COLO829 (cell line): Measurements from ENCODE around the gene PLOD1.
"Not testable (repeated sequence)": the region's sequence is repeated elsewhere in the genome, so short reads cannot be mapped to it uniquely, and the experiment has no call there.

ENCODE experiments used
- DNase-seq: peaks from one replicate; pipeline ENCODE4 v3.0.0; 2012; ENCODE audit warnings: low spot score

PLOD1 gene

DNA sequence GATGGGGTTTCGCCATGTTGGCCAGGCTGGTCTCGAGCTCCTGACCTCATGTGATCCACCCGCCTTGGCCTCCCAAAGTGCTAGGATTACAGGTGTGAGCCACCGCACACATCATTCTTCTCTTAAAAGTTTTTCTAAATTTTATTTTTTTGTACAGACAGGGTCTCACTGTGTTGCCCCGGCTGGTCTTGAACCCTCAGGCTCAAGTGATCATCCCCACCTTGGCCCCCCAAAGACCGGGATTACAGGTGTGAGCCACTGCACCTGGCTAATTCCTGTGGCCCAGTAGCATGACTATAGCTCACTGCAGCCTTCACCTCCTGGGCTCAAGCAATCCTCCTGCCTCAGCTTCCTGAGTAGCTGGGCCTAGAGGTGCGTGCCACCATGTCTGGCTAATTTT is 5.3 kb downstream of the PLOD1 start:
- not testable (repeated sequence) for DNase-seq

DNA sequence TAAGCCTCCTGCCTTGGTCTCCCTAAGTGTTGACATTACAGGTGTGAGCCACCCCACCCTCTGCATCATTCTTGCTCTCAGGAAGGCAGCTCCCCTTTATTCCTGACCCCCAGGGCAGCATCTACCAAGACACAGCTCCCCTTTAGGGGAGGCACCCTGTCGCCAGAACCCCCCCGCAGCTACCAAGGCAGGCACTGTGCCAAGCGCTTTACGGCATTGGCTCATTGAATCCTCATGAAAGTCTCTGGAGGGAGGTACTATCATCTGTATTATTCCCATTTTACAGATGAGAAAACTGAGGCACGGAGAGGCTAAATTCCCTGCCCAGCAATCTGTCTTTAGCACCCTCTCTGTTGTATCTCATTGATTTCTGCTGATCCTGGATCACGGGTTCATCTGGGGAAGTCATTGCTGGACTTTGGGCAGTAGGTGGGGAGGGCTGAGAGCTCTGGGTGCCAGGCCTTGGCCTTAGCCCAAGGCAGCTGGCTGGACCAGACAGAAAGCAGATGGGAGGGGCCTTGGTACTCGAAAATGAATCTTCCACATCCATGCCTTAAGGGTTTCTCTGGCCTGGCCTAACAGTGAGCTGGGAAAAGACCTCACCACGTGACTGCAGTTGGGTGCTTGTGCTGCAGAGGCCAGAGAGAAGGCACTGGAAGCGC is 5.9 kb downstream of the PLOD1 start:
- DNase-seq: peak; percentile 81

DNA sequence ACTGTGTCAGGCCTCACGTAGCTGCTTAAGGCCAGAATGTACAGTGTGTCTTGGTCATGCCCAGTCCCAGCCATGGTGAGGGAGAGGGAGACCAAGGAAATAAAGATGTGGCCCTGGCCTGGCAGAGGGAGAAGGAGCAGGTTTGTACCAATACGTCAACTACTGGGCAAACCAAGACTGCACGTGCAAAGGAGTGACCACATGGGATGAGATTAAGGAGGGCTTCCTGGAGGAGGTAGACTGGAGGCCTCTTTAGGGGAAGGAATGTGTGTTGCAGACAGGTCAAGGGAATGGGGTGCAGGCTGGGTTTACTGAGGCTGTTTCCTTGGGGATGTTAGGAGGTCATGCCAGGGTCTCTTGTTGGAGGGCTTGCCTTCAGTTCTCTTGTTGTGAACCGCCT is 7.8 kb downstream of the PLOD1 start:
- DNase-seq: no peak

DNA sequence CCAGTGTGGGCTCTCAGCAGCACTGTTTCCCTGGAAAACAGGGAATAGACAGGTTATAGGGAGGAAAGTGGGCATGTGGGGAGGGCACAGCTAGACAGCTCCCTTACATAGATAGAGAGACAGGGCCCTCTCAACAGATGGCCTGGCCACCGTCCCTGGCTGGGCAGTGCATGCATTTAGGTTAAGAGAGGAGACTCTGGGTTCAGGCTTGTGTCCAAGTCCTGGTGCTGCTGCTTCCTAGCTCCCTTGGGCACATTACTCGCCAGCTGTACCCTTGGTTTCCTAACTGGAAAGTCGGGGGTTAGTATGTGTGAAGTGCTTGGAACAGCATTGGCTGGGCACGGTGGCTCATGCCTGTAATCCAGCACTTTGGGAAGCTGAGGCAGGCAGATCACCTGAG is 9.1 kb downstream of the PLOD1 start:
- no peak for DNase-seq

DNA sequence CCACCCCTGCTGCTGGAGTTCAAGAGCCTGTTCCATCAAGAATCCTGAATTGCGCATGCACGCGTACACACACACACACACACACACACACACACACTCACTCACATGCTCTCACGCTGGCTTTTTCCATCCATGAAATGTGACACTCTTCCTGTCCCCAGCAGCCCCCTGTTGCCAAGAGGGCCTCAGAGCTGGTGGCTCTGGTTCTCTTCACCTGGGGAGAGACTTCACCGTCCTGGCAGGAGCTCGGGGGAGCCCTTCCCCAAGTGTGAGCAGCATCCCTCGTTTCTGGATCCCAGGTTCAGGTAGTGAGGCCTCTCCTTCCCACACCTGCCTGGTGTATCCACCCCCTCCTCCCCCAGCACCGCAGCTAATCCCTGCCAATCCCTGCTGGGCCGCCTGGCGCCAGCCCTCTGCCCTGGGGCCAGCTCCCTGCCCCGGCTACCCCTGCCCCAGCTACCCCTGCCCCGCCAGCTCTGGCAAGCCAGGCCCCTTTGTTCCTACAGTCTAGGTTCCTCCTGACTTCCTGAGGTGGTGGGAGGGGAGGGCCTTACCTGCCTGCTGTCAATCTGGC is 9.9 kb downstream of the PLOD1 start:
- DNase-seq: no peak

DNA sequence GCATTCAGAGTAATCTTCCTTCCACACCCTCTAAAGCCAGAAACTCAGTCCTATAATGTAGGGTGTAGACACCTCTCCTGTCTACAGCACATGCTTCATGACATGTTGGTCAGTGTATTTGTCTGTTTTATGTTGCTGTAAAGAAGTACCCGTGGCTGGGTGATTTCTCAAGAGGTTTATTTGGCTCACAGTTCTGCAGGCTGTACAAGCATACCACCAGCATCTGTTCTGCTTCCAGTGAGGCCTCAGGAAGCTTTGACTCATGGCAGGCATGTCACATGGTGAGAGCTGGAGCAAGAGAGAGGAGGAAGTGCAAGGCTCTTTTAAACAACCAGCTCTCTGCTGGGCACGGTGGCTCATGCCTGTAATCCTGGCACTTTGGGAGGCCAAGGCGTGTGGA is 12.1 kb downstream of the PLOD1 start:
- no peak for DNase-seq

DNA sequence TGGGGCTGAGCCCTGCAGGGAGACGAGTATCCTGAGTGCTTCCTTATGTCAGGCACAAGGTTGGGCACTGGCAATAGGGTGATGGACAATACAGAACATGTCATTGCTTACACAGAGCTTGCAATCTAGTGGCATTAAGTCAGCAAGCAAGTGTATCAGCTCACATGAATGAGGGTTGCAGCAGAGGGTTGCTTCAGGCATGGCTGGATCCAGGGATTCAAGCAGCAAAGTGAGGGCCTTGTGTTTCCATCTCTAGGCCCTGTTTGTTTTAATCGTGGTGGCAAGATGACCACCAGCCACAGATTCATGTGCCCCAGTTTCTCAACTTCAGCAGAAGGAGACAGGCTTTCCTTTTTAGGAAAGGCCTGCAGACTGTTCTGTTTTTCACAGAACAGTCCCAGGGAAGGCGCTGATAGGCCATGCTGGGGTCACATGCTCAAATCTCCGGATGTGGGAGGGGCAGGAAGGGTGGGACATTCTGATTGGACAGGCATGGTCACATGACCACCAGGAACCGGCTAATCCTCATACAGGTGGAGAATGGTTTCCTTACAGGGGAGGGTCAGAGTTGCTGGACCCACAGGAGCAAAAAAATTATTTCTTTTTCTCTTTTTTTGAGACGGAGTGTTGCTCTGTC is 14.4 kb downstream of the PLOD1 start:
- peak; percentile 31 for DNase-seq

DNA sequence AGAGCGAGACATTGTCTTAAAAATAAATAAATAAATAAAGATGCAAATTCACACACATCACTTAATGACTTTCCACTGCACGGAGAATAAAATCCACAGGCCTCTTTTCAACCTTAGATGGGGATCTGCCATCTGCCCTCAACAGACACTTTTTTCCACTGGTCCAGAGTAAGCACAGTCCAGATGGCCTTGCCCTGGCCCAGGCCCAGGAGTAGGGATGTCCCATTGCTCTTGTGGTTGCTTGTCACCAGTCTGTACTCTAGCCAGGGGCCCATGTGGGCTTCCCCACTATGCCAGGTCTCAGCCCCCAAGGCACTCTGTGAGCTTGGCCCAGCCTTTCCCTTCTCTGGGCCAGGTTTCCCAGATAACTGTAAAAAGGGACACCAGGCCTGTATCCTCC is 17.4 kb downstream of the PLOD1 start:
- no peak for DNase-seq

DNA sequence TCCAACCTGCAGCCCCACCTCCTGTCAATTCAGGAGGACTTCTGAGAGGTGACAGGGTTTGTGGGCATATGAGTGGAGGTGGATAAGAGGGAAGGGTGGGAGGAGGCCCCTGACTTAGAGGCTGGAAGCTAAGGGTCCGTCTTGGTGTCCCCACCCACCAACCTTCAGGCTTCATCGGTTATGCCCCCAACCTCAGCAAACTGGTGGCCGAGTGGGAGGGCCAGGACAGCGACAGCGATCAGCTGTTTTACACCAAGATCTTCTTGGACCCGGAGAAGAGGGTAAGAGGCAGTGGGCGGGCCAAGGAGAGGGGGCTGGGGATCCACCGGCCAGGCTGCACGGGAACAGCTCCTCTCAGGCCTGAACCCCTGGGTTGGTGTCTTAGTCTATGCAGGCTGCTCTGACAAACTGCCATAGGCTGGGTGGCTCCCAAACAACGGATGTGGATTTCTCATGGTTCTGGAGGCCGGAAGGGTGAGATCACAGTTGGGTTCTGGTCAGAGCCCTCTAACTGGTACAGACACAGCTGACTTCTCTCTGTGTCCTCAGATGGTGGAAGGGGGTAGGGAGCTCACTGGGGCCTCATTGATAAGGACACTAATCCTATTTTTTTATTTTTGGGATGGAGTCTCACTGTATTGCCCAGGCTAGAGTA is 18.1 kb downstream of the PLOD1 start:
- DNase-seq: no peak

DNA sequence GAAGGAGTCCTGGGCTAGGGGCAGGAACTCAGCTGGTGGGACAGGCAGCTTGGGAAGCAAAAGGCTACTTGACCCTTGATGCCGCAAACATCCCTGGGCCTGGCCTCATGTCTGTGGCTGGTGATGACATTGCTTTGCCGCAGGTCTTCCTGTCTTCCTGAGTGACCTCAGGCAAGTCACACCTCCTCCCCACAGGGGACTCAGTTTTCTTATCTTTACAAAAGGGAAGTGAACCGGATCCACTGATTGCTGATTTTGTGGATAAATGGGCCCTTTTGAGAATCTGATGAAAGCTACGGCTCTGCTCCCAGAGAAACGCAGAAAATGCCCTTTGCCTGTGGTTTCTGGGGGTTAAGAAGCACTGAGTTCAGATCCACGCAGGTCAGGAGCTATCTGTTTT is 20.7 kb downstream of the PLOD1 start:
- no peak for DNase-seq

DNA sequence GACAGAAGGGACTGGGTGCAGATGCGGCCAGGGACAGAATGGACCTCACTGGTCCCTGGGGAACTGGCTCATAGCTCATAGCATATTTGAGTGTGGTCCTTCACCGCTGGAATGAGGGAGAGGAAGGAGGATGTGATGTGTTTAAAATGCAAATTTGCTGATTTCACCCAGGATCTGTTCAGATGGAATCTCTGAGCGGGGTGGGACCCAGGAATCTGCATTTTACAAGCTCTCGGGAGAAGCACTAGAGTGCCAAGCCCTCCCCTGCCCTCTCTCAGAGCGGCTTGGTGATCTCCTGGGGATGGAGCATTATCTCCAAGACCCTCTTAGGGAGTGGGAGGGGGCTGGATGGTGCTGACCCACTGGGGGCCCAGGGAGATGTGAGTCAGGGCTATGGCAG is 22.9 kb downstream of the PLOD1 start:
- DNase-seq: no peak

DNA sequence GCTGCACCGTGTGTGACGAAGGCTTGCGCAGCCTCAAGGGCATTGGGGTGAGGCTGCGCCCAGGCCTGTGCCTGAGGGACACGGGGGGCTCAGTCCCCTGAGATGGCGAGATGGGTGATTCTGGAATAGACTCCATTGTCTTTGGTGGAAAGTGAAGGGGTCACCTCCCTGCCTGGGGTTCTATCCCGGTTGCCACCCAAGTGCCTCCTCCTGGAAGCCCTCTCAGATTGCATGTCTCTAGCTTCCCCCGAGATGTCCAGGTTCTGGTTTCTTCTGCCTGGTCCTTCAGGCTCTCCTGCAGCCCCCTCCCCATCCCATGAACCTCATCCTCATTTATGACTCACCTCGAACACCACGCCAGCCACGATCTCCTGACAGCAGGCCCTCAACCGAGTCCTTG is 23.4 kb downstream of the PLOD1 start:
- no peak for DNase-seq

DNA sequence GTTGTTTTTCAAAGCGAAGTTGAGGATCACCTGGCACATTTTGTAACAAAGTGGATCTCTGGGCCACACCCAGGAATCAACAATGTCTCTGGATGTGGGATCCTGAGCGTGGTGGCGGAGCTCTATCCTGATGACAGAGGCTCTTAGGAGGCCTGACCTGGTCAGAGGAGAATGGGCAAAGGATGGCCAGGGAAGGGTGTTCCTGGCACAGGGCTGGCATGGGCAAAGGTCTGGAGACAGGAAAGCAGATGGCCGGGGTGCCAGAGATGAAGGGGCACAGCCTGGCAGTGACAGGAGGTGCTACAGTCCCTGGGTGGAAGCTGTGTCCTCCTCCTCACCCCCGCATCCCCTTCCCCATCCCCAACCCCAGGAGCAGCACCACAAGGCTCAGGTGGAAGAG is 25.8 kb downstream of the PLOD1 start:
- no peak for DNase-seq

DNA sequence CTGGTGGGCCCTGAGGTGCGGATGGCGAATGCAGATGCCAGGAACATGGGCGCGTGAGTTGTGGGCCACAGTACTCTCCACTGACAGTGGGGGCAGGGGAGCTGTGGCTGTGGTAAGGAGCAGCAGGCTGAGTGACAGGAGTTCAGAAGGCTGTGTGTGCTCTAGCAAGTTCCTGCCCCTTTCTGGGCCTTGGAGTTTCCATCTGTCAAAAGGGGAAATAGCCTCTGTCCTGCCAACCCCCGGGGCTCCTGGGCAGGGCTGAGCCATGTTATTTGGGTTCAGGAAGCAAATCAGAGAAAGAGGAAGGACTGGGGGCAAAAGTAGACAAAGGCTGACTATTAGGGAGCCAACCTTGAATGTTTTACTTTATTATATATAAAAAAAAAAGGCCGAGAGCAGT is 26.2 kb downstream of the PLOD1 start:
- no peak for DNase-seq

DNA sequence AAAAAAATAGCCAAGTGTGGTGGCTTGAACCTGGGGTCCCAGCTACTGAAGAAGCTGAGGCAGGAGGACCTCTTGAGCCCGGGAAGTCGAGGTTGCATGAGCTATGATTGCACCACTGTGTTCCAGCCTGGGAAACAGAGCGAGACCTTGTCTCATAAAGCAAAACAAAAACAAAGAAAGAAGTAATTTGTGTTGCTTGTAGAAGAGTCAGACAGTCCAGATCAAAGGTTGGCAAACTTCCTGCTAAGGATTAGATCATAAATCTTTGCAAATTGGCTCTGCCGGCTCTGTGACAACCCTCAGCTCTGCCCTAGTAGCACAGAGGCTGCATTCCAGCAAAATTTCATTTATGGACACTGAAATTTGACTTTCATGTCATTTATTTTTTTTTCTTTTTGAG is 26.7 kb downstream of the PLOD1 start:
- DNase-seq: peak; percentile 75

DNA sequence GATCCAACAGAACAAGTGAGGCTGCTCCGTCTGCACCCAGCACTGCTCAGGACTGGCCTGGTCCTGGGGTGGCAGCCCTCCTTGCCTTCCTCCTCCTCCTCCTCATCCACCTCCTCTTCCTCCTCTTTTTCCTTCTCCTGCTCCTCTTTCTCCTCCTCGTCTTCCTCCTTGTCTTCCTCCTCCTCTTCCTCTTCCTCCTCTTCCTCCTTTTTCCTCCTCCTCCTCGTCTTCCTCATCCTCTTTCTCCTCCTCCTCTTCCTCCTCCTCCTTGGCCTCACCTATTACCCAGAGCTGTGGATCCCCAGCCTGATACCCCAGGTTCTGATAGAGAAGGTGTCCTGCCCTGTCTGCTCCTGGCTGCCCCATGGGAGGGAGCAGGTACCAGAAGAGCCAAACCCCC is 29.1 kb downstream of the PLOD1 start:
- DNase-seq: no peak

DNA sequence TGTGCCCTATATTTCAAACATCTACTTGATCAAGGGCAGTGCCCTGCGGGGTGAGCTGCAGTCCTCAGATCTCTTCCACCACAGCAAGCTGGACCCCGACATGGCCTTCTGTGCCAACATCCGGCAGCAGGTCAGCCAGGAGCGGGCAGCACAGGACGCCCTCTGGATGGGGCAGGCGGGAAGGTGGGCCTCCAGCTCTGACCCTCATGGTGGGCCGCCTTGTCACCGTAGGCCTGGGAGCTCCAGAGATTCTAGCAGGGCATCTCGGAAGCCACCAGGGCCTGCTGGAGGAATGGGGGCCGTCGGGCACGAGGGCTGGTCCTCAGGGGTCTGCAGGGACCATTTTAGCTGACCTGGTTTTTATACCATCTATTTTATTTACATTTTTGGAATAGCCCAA is 30.1 kb downstream of the PLOD1 start:
- DNase-seq: no peak

DNA sequence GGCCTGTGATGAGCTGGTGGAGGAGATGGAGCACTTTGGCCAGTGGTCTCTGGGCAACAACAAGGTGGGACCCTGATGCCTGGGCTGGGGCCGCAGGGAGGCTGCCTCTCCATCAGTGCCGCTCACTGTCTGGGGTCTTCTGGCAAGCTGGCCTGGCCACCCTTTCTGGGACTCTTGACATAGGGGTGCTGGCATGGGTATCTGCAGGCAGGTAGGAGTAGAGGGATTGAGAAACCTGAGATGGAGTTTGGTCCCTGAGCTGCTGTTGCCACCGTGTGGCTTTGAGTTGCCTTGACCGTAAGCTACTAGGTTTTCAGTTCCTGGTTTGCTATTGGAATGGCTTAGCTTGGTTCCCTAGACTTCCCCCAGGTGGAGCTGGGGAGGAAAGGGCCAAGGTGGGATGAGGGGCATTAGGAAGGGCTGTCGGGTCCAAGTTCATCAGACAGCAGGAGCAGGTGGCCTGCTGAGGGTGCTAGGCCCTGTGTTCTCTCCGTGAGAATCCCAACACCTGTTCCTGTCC is 32.6 kb downstream of the PLOD1 start:
- no peak for DNase-seq

DNA sequence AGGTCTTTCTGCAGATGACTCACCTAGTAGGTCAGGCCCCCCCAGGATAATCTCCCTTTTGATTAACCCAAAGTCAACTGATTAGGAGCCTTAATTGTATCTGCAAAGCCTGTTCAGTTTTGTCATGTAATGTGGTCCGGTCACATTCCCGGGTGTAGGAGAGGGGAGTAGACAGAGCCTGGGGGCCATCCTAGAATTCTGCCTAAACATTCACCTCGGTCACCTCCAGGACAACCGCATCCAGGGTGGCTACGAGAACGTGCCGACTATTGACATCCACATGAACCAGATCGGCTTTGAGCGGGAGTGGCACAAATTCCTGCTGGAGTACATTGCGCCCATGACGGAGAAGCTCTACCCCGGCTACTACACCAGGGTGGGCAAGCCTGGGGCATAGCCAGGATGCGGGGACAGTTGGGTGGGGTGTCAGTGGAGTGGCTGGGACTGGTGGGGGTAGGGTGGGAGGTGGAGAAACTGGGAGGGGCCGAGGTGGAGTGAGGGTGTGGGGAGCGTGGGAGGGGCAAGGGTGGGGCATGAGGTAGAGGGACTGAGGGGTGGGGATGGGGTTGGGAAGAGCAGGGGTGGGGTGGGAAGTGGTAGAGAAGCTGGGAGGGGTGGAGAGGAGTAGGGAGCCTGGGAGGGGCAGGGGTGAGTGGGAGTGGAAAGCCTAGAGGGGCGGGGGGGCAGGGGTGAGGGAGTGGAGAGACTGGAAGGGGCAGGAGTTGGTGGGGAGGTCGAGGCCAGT is 36.1 kb downstream of the PLOD1 start:
- no peak for DNase-seq

DNA sequence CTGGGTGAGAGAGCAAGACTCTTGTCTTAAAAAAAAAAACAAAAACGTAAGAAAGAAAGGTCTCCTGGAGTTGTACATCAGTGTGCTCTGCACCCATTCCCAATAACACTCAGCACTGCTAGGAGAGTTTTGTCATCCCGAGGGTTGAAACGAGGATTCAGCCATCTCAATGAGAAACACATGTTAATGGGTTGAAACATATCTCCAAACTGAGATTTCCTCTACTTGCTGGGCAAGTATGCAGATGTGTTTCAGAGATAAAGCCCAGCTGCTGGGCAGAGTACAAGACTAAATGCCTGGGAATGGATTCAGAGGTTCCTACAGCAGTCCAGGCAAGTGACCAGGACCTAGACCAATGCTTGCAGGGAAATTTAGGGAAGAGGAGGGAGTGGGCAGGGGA is 43.1 kb downstream of the PLOD1 start:
- DNase-seq: no peak

DNA sequence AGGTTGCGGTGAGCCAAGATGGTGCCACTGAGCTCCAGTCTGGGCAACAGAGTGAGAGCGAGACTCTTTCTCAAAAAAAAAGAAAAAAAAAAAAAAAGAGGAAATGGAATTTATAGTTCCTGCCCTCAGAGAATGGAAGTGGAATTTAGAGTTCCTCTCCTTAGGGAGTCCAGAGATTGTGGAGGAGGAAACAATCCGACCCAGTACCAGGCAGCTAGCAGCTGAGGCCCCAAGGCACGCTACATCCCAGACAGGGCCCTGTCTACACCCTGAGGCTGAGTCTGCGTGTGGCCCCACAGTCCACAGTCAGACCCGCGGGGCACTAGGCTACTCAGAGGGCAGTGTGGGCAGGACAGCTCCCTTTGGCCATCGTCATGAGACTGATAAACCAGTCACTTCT is 43.8 kb downstream of the PLOD1 start:
- DNase-seq: no peak

DNA sequence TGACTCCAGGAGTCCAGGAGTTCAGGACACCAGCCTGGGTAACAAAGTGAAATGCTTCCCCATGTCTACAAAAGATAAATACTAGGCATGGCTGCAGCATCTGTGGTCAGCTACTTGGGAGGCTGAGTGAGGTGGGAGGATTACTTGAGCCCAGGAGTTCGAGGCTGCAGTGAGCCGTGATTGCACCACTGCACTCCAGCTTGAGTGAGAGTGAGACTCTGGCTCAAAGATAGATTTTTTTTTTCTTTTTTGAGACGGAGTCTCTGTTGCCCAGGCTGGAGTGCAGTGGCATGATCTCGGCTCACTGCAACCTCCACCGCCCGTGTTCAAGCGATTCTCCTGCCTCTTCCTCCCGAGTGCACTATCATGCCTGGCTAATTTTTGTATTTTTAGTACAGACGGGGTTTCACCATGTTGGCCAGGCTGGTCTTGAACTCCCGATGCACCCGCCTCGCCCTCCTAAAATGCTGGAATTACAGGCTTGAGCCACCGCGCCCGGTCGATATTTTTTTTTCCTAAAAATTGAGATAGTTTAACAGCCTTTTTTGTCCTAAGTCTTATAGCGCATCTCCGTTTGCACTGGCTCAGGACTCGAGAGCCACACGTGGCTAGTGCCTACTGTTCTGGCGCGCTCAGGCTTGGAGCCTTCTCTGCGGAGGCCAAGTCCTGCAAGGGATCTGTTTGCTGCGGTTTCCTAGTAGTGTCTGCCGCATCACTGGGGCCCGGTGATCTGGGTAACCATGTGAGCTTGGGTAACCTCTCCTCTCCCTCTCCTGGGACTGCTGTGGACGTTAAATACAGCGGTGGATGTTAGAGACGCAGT is 44.7 kb downstream of the PLOD1 start:
- no peak for DNase-seq
